Suprapubic skin (tissue), 4 donors: ENCODE measurements around the gene NKAIN2. TPM values are rescaled to one million over a fixed set of nuclear protein-coding genes. Genes with fewer than 3 reads are reported as not detected.

Source experiments
- DNase-seq, 2 donors: peaks; one replicate each; pipeline ENCODE4 v3.0.0-alpha.2; 2019; ENCODE audit warnings: low spot score in 2 of 2
- H3K27ac ChIP-seq: fragments of 200-600 bp; sonication (generic); one replicate; pipeline ENCODE4 v1.5.1; 2019
- H3K27me3 ChIP-seq: fragments of 200-600 bp; sonication (generic); one replicate; pipeline ENCODE4 v1.5.1; 2019
- H3K36me3 ChIP-seq: fragments of 200-600 bp; sonication (generic); one replicate; pipeline ENCODE4 v1.5.1; 2019
- H3K4me1 ChIP-seq: fragments of 200-600 bp; sonication (generic); one replicate; pipeline ENCODE4 v1.5.1; 2019
- H3K4me3 ChIP-seq: fragments of 200-600 bp; sonication (generic); one replicate; pipeline ENCODE4 v1.5.1; 2019; ENCODE audit warnings: mild to moderate bottlenecking
- H3K9me3 ChIP-seq: fragments of 200-600 bp; sonication (generic); one replicate; pipeline ENCODE4 v1.5.1; 2019
- EP300 ChIP-seq: sonication (generic); formaldehyde crosslinking; IDR thresholded peaks from one replicate; pipeline ENCODE4 v1.6.1; 2017; ENCODE audit warnings: antibody characterized with exemption
- POLR2A ChIP-seq, 2 donors: fragments of 450-650 bp; IDR thresholded peaks; one replicate each; pipeline ENCODE4 v1.6.1; 2017; ENCODE audit warnings: antibody characterized with exemption in 2 of 2, mild to moderate bottlenecking in 2 of 2, moderate library complexity in 2 of 2
- POLR2AphosphoS5 ChIP-seq, 3 donors: sonication (generic); formaldehyde crosslinking; IDR thresholded peaks; one replicate each; pipeline ENCODE4 v1.6.1; 2017; ENCODE audit warnings: antibody characterized with exemption in 3 of 3
- WGBS: methylation state at CpG from one replicate; pipeline ENCODE4 v1.1.5; 2018; 5-methylcytosine and 5-hydroxymethylcytosine counted together
- total RNA-seq, 4 donors: library from RNA; depleted of rRNA; stranded (reverse); fragments of >200 nt; gene quantifications; one replicate each; pipeline ENCODE4 v1.1.0, GENCODE V29; 2016
- TF ChIP-seq, protein P1 (sequence below), 2 donors: fragments of 200-600 bp in 1 of 2; fragments of 450-650 bp in 1 of 2; sonication (generic) in 1 of 2; IDR thresholded peaks; one replicate each; pipeline ENCODE4 v1.5.1; 2016 to 2019; ENCODE audit warnings: antibody characterized with exemption in 2 of 2, mild to moderate bottlenecking in 1 of 2, moderate library complexity in 1 of 2

Gene NKAIN2
- total RNA-seq, 4 donors from 2014 or later: 0.40 TPM; not detected in 3

- TF ChIP-seq EP300: no peak
- no peak for TF ChIP-seq POLR2AphosphoS5 (IDR thresholded peaks at IDR 0.05)
- TF ChIP-seq POLR2A (IDR thresholded peaks at IDR 0.05): no peak
- TF ChIP-seq, protein P1, sequence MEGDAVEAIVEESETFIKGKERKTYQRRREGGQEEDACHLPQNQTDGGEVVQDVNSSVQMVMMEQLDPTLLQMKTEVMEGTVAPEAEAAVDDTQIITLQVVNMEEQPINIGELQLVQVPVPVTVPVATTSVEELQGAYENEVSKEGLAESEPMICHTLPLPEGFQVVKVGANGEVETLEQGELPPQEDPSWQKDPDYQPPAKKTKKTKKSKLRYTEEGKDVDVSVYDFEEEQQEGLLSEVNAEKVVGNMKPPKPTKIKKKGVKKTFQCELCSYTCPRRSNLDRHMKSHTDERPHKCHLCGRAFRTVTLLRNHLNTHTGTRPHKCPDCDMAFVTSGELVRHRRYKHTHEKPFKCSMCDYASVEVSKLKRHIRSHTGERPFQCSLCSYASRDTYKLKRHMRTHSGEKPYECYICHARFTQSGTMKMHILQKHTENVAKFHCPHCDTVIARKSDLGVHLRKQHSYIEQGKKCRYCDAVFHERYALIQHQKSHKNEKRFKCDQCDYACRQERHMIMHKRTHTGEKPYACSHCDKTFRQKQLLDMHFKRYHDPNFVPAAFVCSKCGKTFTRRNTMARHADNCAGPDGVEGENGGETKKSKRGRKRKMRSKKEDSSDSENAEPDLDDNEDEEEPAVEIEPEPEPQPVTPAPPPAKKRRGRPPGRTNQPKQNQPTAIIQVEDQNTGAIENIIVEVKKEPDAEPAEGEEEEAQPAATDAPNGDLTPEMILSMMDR (IDR thresholded peaks at IDR 0.05): no peak
- H3K27ac ChIP-seq: no peak overlapping the region
- H3K36me3 ChIP-seq: no peaks in the 10 kb centered on the region
- H3K9me3 ChIP-seq: no peaks in the 10 kb centered on the region
- no peak for DNase-seq
- H3K4me1 ChIP-seq: no peaks in the 10 kb centered on the region
- H3K4me3 ChIP-seq: no peak overlapping the region
- H3K27me3 ChIP-seq: no peaks in the 10 kb centered on the region
Measured at GRCh38 chr6:124066269-124066668, 262.6 kb downstream of the NKAIN2 start.

- no peaks in the 10 kb centered on the region for H3K27me3 ChIP-seq
- 75% methylated on average over 6 of the region's 6 CpGs for WGBS
- DNase-seq: no peak
- no peaks in the 10 kb centered on the region for H3K36me3 ChIP-seq
- H3K9me3 ChIP-seq: no peaks in the 10 kb centered on the region
- H3K27ac ChIP-seq: no peak overlapping the region
- no peaks in the 10 kb centered on the region for H3K4me1 ChIP-seq
- TF ChIP-seq POLR2A (IDR thresholded peaks at IDR 0.05) (no peak), EP300 (no peak), POLR2AphosphoS5 (IDR thresholded peaks at IDR 0.05) (no peak)
- TF ChIP-seq, protein P1 (IDR thresholded peaks at IDR 0.05): no peak
- no peak overlapping the region for H3K4me3 ChIP-seq
Measured at GRCh38 chr6:124066946-124067552, 263.4 kb downstream of the NKAIN2 start.

DNA sequence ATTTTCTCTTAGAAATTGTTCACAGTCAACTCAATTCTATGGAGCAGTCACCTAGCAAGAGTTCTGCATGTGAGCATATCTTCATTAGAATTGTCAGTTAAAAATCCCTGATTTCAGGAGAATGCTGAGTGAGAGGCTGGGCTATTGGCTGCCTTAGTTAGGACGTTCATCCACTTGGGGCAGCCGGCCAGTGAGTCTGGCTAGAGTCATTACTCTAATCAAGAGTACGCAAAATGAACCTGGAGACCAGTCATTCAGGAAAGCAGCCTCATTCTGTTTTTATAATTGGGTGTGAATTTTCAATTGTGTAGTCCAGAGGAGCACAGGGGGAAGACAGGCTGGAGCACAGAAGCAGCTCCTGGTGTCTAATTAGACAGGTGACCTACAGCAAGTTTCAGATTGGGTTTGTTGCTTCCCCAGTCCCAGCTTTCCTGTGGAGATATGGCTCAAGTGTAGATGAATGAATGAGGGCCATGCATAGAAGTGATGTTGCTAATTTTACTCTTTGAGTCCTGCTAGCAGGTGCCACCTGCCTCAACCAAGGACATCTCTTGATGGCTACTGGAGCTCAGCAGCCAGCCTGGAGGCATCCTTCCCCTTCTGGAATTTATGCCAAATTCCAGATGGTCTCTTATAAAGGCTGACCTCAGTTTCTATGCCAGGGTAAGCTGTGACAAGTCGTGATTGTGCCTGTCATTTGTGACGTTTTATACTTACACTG, 265.7 kb downstream of the NKAIN2 start:
- Histone ChIP-seq H3K4me1 (no peaks in the 10 kb centered on the region), H3K9me3 (no peaks in the 10 kb centered on the region), H3K36me3 (no peaks in the 10 kb centered on the region), H3K27ac (no peak overlapping the region), H3K27me3 (no peaks in the 10 kb centered on the region), H3K4me3 (no peak overlapping the region)
- TF ChIP-seq EP300 (no peak), POLR2AphosphoS5 (IDR thresholded peaks at IDR 0.05) (no peak), POLR2A (IDR thresholded peaks at IDR 0.05) (no peak)
- TF ChIP-seq, protein P1 (IDR thresholded peaks at IDR 0.05): no peak
- no peak for DNase-seq
- WGBS: 73% methylated on average over 5 of the region's 5 CpGs

DNA sequence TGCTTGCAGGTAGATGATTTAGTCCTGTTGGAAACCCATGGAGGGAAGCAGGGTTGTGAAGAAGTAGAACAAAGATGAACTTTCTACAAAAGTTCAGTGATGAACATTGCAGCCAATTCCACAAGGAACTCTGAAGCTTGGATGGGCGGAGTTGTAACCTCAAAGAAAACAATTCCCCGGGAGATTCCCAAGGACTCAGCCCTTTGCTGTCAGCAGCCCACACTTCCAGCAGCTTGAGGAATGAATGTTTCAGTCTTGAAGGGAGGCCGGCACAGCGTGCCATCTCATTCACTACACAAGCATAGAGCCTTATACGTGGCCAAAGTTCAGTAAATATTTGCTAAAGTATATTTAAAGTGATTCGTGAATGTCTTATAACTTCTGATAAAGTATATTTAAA, 269.4 kb downstream of the NKAIN2 start:
- DNase-seq: no peak
- H3K27ac ChIP-seq: no peak overlapping the region
- no peaks in the 10 kb centered on the region for H3K9me3 ChIP-seq
- H3K36me3 ChIP-seq: no peaks in the 10 kb centered on the region
- no peaks in the 10 kb centered on the region for H3K4me1 ChIP-seq
- WGBS: 63% methylated on average over 6 of the region's 6 CpGs
- no peak overlapping the region for H3K4me3 ChIP-seq
- H3K27me3 ChIP-seq: no peaks in the 10 kb centered on the region
- no peak for TF ChIP-seq POLR2AphosphoS5 (IDR thresholded peaks at IDR 0.05)

DNA sequence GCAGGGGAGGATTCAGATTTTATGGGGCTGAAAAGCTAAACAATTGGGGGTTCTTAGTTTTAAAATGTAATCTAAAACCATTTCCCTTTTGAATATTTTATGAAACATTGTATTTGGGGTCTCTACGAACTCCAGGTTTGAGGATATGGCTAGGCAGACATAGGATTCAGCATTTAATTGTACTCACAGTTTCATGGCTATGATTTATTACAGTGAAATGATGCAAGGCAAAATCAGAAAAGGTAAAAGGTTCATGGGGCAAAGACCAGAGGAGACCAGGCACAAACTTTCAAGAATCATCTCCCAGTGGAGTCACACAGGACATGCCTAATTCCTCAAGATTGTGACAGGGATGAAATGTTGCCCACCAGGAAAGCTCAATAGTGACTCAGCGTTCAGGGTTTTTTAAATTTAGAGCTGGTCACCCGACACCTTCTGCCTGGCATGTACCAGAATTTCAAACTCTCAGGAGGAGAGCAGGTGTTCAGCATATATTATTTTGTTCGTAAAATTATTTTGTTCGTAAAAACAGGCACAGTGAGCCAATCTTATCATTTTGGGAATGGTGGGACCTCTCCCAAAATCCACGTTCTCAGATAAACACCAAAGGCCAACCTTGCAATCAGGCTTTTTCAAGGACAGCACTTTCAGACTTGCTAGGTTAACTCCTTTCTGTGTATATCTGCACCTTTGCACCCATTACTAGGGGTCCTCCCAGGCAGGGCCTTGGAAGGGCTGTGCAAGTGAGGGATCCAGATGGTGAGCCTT, 270.3 kb downstream of the NKAIN2 start:
- TF ChIP-seq POLR2A (IDR thresholded peaks at IDR 0.05) (no peak), EP300 (no peak), POLR2AphosphoS5 (IDR thresholded peaks at IDR 0.05) (no peak)
- TF ChIP-seq, protein P1 (IDR thresholded peaks at IDR 0.05): no peak
- 75% methylated on average over 6 of the region's 6 CpGs for WGBS
- H3K36me3 ChIP-seq: no peaks in the 10 kb centered on the region

More for the DNA sequence above, 270.3 kb downstream of the NKAIN2 start:
- Histone ChIP-seq H3K27me3 (no peaks in the 10 kb centered on the region), H3K4me3 (no peak overlapping the region), H3K27ac (no peak overlapping the region), H3K9me3 (no peaks in the 10 kb centered on the region), H3K4me1 (no peaks in the 10 kb centered on the region)
- no peak for DNase-seq
